NCI-H526 (cell line): ENCODE results near the gene SHC2.
"Not testable (repeated sequence)": the region's sequence is repeated elsewhere in the genome, so short reads cannot be mapped to it uniquely, and the experiment has no call there.

Experiments used
- DNase-seq, 2 experiments: peaks; one replicate each; lab custom pipeline; 2025; lab: John Stamatoyannopoulos, UW

SHC2 gene

GRCh38 chr19:406971-407510, 53.8 kb downstream of the SHC2 start:
- DNase-seq = no peak

- DNase-seq = no peak
These were observed 54.6 kb downstream of the SHC2 start for GRCh38 chr19:406135-406781.

GRCh38 chr19:405121-405965, 55.5 kb downstream of the SHC2 start:
- DNase-seq = peak in 1 of 2 experiments; percentile 48

- DNase-seq = peak; percentile 40 to 66
These were observed 57.4 kb downstream of the SHC2 start for GRCh38 chr19:403221-404027.

GRCh38 chr19:402786-403185, 58.0 kb downstream of the SHC2 start:
- DNase-seq = no peak

GRCh38 chr19:401866-402511, 58.8 kb downstream of the SHC2 start:
- DNase-seq = peak in 1 of 2 experiments; percentile 50

- no peak for DNase-seq
These were observed 59.6 kb downstream of the SHC2 start for GRCh38 chr19:400976-401865.

- DNase-seq = no peak
These were observed 61.5 kb downstream of the SHC2 start for GRCh38 chr19:399370-399769.

- no peak for DNase-seq
These were observed 62.1 kb downstream of the SHC2 start for GRCh38 chr19:398719-399118.

- DNase-seq = no peak
These were observed 62.7 kb downstream of the SHC2 start for GRCh38 chr19:397941-398706.

- DNase-seq = no peak
These were observed 63.5 kb downstream of the SHC2 start for GRCh38 chr19:397321-397720.

GRCh38 chr19:395467-395866, 65.4 kb downstream of the SHC2 start:
- DNase-seq = no peak

- DNase-seq = not testable (repeated sequence)
These were observed 66.0 kb downstream of the SHC2 start for GRCh38 chr19:394857-395256.

GRCh38 chr19:393560-393959, 67.3 kb downstream of the SHC2 start:
- DNase-seq = not testable (repeated sequence)

- no peak for DNase-seq
These were observed 68.4 kb downstream of the SHC2 start for GRCh38 chr19:392375-392970.

- no peak for DNase-seq
These were observed 69.0 kb downstream of the SHC2 start for GRCh38 chr19:391726-392374.

GRCh38 chr19:391207-391557, 69.7 kb downstream of the SHC2 start:
- no peak for DNase-seq

- DNase-seq = no peak
These were observed 70.2 kb downstream of the SHC2 start for GRCh38 chr19:390386-391206.
